Liver (tissue), 3 donors: Measurements from ENCODE around the gene TEX29.

Experiments
- CTCF ChIP-seq: fragments of 150-350 bp; IDR thresholded peaks from 2 replicates; pipeline ENCODE4 v1.5.1; 2017; ENCODE audit warnings: improper control_type of control experiment, low read depth, low read length; ENCODE audit not compliant: missing input control
- EGR1 ChIP-seq, 2 donors: IDR thresholded peaks; 2 replicates each; pipeline ENCODE4 v1.6.1; 2016 to 2018; ENCODE audit warnings: antibody characterized with exemption in 2 of 2, low read depth in 2 of 2
- FOXA1 ChIP-seq: IDR thresholded peaks from 2 replicates; pipeline ENCODE4 v1.6.1; 2016; ENCODE audit warnings: antibody characterized with exemption
- MAX ChIP-seq: IDR thresholded peaks from 2 replicates; pipeline ENCODE4 v1.6.1; 2016; ENCODE audit warnings: antibody characterized with exemption
- NR2F2 ChIP-seq: IDR thresholded peaks from 2 replicates; pipeline ENCODE4 v1.6.1; 2016; ENCODE audit warnings: antibody characterized with exemption
- REST ChIP-seq: IDR thresholded peaks from 2 replicates; pipeline ENCODE4 v1.6.1; 2016; ENCODE audit warnings: antibody characterized with exemption, mild to moderate bottlenecking
- YY1 ChIP-seq: IDR thresholded peaks from 2 replicates; pipeline ENCODE4 v1.6.1; 2016; ENCODE audit warnings: antibody characterized with exemption, mild to moderate bottlenecking
- ZBTB33 ChIP-seq: IDR thresholded peaks from 2 replicates; pipeline ENCODE4 v1.6.1; 2016; ENCODE audit warnings: antibody characterized with exemption
- donor health status: healthy.
- donor health status: healthy.

DNA sequence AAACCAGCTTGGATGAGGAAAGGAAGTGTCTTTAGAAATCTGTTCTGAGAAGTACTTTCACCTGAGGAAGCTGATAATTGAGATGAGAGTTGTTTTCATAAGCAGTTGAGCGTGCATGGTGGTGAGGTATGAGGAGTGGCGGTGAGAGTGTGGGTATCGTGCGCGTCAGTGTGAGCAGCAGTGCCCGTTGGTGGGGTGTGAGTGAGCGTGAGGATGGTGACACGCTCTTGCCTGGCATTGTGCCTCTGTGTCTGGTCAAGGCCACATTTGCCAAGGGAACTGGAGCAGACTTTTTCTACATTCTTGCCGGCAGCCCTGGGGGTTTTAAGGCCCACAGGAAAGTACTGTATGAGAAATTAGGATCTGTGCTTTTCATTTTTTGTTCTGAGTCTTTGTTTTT lies 36.5 kb upstream of the TEX29 start:
- TF ChIP-seq NR2F2 (no peak), CTCF (no peak), ZBTB33 (no peak), EGR1 (IDR thresholded peaks at IDR 0.05; ENCODE audit: low read depth in 2 of 2) (no peak), MAX (no peak), FOXA1 (no peak), REST (no peak), YY1 (no peak)
